Measurements from ENCODE around the gene DCTPP1. TPM values are rescaled to one million over a fixed set of nuclear protein-coding genes. Genes with fewer than 3 reads are reported as not detected.

DCTPP1 gene
- total and polyA plus RNA-seq, 2 of the 13 experiments (the other 11 are each of a cell fraction or from before 2014, with no cell fraction given): 54.8 to 74.4 TPM

DNA sequence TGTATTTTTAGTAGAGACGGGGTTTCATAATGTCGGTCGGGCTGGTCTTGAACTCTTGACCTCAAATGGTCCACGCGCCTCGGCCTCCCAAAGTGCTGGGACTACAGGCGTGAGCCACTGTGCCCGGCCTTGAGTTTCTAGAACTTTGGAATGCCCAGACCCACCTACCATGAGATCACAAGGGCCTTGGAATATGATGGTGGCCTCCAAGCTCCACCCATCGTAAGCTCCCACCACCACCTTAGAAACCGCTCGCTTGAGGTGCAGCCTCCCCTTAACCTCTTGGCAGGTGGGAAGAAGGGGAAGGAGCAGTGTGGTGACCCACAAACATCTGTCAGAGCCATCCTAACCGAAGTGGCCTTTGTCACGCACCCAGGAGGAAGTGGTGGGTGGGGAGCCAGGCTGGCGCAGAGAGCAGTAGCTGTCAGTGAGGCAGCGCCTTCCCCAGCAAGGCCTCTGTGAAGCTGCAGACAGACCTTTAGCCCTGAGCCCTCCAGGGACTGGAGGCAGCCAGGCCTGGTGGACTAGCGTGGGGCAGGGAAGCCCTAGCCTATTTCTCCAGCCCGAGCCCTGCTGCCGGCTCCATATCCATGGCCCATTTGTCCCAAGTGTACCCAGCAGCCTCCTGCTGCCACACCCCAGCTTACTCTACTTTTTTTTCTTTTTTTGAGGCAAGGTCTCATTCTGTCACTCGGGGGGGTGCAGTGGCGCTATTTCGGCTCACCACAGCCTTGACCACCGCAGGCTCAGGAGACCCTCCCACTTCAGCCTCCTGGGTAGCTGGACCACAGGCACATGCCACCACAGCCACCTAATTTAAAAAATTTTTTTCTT is 28.9 kb upstream of the DCTPP1 start (continued):
- TF ChIP-seq, protein P1, sequence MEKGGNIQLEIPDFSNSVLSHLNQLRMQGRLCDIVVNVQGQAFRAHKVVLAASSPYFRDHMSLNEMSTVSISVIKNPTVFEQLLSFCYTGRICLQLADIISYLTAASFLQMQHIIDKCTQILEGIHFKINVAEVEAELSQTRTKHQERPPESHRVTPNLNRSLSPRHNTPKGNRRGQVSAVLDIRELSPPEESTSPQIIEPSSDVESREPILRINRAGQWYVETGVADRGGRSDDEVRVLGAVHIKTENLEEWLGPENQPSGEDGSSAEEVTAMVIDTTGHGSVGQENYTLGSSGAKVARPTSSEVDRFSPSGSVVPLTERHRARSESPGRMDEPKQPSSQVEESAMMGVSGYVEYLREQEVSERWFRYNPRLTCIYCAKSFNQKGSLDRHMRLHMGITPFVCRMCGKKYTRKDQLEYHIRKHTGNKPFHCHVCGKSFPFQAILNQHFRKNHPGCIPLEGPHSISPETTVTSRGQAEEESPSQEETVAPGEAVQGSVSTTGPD (CRISPR knock-in tag; IDR thresholded peaks at IDR 0.05): no peak
- no peak for TF ChIP-seq BHLHE40 (IDR thresholded peaks at IDR 0.05; ENCODE audit: low read length)
- TF ChIP-seq, protein P2, sequence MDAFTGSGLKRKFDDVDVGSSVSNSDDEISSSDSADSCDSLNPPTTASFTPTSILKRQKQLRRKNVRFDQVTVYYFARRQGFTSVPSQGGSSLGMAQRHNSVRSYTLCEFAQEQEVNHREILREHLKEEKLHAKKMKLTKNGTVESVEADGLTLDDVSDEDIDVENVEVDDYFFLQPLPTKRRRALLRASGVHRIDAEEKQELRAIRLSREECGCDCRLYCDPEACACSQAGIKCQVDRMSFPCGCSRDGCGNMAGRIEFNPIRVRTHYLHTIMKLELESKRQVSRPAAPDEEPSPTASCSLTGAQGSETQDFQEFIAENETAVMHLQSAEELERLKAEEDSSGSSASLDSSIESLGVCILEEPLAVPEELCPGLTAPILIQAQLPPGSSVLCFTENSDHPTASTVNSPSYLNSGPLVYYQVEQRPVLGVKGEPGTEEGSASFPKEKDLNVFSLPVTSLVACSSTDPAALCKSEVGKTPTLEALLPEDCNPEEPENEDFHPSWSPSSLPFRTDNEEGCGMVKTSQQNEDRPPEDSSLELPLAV (CRISPR knock-in tag; conservative IDR thresholded peaks at IDR 0.05; ENCODE audit: low read depth): no peak
- no peak for TF ChIP-seq ZNF75D (CRISPR knock-in tag; IDR thresholded peaks at IDR 0.05; ENCODE audit: borderline replicate concordance)
- TF ChIP-seq KLF13 (CRISPR knock-in tag; IDR thresholded peaks at IDR 0.05): no peak
- TF ChIP-seq ZNF569 (CRISPR knock-in tag; IDR thresholded peaks at IDR 0.05; ENCODE audit: borderline replicate concordance): no peak
- TF ChIP-seq CBFB (CRISPR knock-in tag; IDR thresholded peaks at IDR 0.05): no peak
- no peak for TF ChIP-seq SYNCRIP (IDR thresholded peaks at IDR 0.05; ENCODE audit: insufficient read depth, low read depth, low read length)
- TF ChIP-seq FOXA3 (CRISPR knock-in tag; IDR thresholded peaks at IDR 0.05): no peak
- no peak for TF ChIP-seq PAWR (CRISPR knock-in tag; IDR thresholded peaks at IDR 0.05; ENCODE audit: borderline replicate concordance)
- TF ChIP-seq ZNF124 (CRISPR knock-in tag; IDR thresholded peaks at IDR 0.05): 0 out of 2 replicates have a peak, but pooled peaks have one; percentile 65
- peak; percentile 76 for TF ChIP-seq ZNF350 (CRISPR knock-in tag; IDR thresholded peaks at IDR 0.05; ENCODE audit: borderline replicate concordance, low read depth)
- peak; percentile 39; the same call in 1 of the 2 replicates for TF ChIP-seq MIXL1 (CRISPR knock-in tag; IDR thresholded peaks at IDR 0.05)
- TF ChIP-seq KDM3A (CRISPR knock-in tag; IDR thresholded peaks at IDR 0.05; ENCODE audit: low read depth): no peak; the same call in 1 of the 2 replicates
- no peak for TF ChIP-seq ZNF33A (CRISPR knock-in tag; IDR thresholded peaks at IDR 0.05; ENCODE audit: borderline replicate concordance)
- TF ChIP-seq, protein P3, sequence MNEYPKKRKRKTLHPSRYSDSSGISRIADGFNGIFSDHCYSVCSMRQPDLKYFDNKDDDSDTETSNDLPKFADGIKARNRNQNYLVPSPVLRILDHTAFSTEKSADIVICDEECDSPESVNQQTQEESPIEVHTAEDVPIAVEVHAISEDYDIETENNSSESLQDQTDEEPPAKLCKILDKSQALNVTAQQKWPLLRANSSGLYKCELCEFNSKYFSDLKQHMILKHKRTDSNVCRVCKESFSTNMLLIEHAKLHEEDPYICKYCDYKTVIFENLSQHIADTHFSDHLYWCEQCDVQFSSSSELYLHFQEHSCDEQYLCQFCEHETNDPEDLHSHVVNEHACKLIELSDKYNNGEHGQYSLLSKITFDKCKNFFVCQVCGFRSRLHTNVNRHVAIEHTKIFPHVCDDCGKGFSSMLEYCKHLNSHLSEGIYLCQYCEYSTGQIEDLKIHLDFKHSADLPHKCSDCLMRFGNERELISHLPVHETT (CRISPR knock-in tag; conservative IDR thresholded peaks at IDR 0.05): 0 out of 2 replicates have a peak, but pooled peaks have one; percentile 36
- no peak for TF ChIP-seq RNF2 (conservative IDR thresholded peaks at IDR 0.05; ENCODE audit: low read depth)
- TF ChIP-seq, protein P4, sequence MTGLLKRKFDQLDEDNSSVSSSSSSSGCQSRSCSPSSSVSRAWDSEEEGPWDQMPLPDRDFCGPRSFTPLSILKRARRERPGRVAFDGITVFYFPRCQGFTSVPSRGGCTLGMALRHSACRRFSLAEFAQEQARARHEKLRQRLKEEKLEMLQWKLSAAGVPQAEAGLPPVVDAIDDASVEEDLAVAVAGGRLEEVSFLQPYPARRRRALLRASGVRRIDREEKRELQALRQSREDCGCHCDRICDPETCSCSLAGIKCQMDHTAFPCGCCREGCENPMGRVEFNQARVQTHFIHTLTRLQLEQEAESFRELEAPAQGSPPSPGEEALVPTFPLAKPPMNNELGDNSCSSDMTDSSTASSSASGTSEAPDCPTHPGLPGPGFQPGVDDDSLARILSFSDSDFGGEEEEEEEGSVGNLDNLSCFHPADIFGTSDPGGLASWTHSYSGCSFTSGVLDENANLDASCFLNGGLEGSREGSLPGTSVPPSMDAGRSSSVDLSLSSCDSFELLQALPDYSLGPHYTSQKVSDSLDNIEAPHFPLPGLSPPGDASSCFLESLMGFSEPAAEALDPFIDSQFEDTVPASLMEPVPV (CRISPR knock-in tag; IDR thresholded peaks at IDR 0.05): peak; percentile 70; the same call in 1 of the 2 replicates
- TF ChIP-seq, protein P5, sequence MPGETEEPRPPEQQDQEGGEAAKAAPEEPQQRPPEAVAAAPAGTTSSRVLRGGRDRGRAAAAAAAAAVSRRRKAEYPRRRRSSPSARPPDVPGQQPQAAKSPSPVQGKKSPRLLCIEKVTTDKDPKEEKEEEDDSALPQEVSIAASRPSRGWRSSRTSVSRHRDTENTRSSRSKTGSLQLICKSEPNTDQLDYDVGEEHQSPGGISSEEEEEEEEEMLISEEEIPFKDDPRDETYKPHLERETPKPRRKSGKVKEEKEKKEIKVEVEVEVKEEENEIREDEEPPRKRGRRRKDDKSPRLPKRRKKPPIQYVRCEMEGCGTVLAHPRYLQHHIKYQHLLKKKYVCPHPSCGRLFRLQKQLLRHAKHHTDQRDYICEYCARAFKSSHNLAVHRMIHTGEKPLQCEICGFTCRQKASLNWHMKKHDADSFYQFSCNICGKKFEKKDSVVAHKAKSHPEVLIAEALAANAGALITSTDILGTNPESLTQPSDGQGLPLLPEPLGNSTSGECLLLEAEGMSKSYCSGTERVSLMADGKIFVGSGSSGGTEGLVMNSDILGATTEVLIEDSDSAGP (CRISPR knock-in tag; IDR thresholded peaks at IDR 0.05; ENCODE audit: borderline replicate concordance): peak; percentile 82
- peak; percentile 96 for TF ChIP-seq ZFX (CRISPR knock-in tag; IDR thresholded peaks at IDR 0.05; ENCODE audit: low read depth)
- no peak for TF ChIP-seq KLF12 (CRISPR knock-in tag; IDR thresholded peaks at IDR 0.05; ENCODE audit: borderline replicate concordance)

All from HepG2 (cell line).